ENCODE measurements around the gene ZFP36L1. TPM values are rescaled to one million over a fixed set of nuclear protein-coding genes. Genes with fewer than 3 reads are reported as not detected.

Gene ZFP36L1
- total and polyA plus RNA-seq, 2 of the 13 experiments (the other 11 are each of a cell fraction or from before 2014, with no cell fraction given) = 7.4 to 10.2 TPM

DNA sequence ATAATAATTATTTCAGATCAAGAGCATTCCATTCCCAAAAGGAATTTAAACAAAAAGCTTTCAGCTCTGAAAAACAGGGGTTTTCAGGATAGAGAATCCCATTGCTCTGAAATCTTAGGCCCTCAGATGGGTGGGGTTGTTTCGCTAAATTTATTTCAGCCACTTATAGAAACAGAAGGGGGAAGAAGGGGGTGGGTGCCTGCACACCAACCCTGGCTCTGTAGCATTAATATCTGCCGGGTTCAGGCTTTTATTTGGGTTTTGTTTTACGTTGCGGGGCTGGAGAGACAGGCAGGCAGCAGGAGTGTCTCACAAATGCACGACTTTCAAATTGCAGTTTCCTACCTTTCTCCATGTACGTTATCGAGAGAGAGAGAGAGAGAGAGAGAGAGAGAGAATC, 12.5 kb upstream of the ZFP36L1 start:
- H3K27me3 ChIP-seq (ENCODE audit: control insufficient read depth in 1 of 2, insufficient read depth in 2 of 2, low read length in 2 of 2) = no peaks in the 10 kb centered on the region; a peak in 1 of 5 replicates
- FAIRE-seq = no peak
- no peak overlapping the region for H3K27ac ChIP-seq (ENCODE audit: extremely low read length, insufficient read depth, low read length)
- TF ChIP-seq SP4 (CRISPR knock-in tag; IDR thresholded peaks at IDR 0.05) = no peak
- TF ChIP-seq ZNF841 (CRISPR knock-in tag; IDR thresholded peaks at IDR 0.05; ENCODE audit: borderline replicate concordance) = no peak
- TF ChIP-seq BHLHE40 (IDR thresholded peaks at IDR 0.05; ENCODE audit: low read length) = no peak
- no peak for TF ChIP-seq HMGA1 (CRISPR knock-in tag; conservative IDR thresholded peaks at IDR 0.05)
- TF ChIP-seq, protein P1, sequence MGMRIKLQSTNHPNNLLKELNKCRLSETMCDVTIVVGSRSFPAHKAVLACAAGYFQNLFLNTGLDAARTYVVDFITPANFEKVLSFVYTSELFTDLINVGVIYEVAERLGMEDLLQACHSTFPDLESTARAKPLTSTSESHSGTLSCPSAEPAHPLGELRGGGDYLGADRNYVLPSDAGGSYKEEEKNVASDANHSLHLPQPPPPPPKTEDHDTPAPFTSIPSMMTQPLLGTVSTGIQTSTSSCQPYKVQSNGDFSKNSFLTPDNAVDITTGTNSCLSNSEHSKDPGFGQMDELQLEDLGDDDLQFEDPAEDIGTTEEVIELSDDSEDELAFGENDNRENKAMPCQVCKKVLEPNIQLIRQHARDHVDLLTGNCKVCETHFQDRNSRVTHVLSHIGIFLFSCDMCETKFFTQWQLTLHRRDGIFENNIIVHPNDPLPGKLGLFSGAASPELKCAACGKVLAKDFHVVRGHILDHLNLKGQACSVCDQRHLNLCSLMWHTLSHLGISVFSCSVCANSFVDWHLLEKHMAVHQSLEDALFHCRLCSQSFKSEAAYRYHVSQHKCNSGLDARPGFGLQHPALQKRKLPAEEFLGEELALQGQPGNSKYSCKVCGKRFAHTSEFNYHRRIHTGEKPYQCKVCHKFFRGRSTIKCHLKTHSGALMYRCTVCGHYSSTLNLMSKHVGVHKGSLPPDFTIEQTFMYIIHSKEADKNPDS (CRISPR knock-in tag; IDR thresholded peaks at IDR 0.05) = no peak
- no peak for TF ChIP-seq TBL1XR1 (IDR thresholded peaks at IDR 0.05; ENCODE audit: borderline replicate concordance, low read length, partially characterized antibody)
- H3K4me3 ChIP-seq (replicated peaks in 1 of 3; ENCODE audit: insufficient read depth in 1 of 3, low read depth in 2 of 3, low read length in 3 of 3) = no peak overlapping the region
- no peak overlapping the region for H2AFZ ChIP-seq (ENCODE audit: low read length)
- H4K20me1 ChIP-seq (ENCODE audit: insufficient read depth, low read length) = no peaks in the 10 kb centered on the region
- H3K4me2 ChIP-seq (ENCODE audit: low read depth, low read length) = no peak overlapping the region
- no peak overlapping the region for H3K9ac ChIP-seq (ENCODE audit: insufficient read depth, low read depth, low read length)
- POLR2A ChIA-PET = interaction anchor here (1.3 kb wide), 1 partner anchor 207 kb away, joined by 3 read pairs; no protein-coding TSS in a partner anchor
- H3K4me1 ChIP-seq (ENCODE audit: insufficient read depth, low read length) = peaks cover 22% of the 10 kb centered on the region
- CTCF ChIA-PET (ENCODE audit: low intra/inter-chr PET ratio, low total read pairs) = no interaction called here
- no peaks in the 10 kb centered on the region for H3K79me2 ChIP-seq (ENCODE audit: insufficient read depth, low read length)
- ATAC-seq = no peak
- intact Hi-C loops (cut with micrococcal nuclease; ENCODE audit: unreplicated experiment) = no loop called here
- no TSS peak for BruUV-seq (replicated peaks)
- no peak for DNase-seq (ENCODE audit: low spot score)
- WGBS (ENCODE audit: low lambda C conversion rate) = 82% methylated on average over 7 of the region's 7 CpGs
- peaks cover 15% of the 10 kb centered on the region for H3K9me3 ChIP-seq (ENCODE audit: low read length)
- no peaks in the 10 kb centered on the region for H3K36me3 ChIP-seq (replicated peaks in 1 of 2; ENCODE audit: control insufficient read depth in 1 of 2, insufficient read depth in 2 of 2, low read length in 2 of 2)
- in situ Hi-C loops (cut with HindIII; ENCODE audit: extremely low pct_ligation_motif_present, low pct_unique_long_range_greater_than_20kb) = loop anchor here (25.0 kb wide), 1 partner anchor 1193 kb away; the partner anchor contains the start of genes ARG2 and PIGH

DNA sequence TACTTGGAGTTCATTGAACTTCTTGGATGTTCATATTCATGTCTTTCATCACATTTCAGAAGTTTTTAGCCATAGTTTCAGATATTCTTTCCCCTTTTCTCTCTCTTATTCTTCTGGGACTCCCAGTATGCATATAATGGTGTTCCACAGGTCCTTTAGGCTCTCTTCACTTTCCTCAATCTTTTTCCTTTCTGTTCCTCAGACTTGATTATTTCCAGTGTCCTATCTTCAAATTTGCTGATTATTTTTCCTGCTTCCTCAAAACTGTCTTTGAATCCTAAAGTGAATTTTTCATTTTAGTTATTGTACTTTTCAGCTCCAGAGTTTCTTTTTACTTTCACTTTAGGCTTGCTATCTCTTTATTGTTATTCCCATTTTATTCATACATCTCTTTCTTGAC, 8.8 kb upstream of the ZFP36L1 start:
- Histone ChIP-seq H2AFZ (ENCODE audit: low read length) (no peak overlapping the region), H3K4me3 (replicated peaks in 1 of 3; ENCODE audit: insufficient read depth in 1 of 3, low read depth in 2 of 3, low read length in 3 of 3) (no peak overlapping the region), H3K27ac (ENCODE audit: extremely low read length, insufficient read depth, low read length) (no peak overlapping the region), H3K4me2 (ENCODE audit: low read depth, low read length) (no peak overlapping the region), H3K27me3 (ENCODE audit: control insufficient read depth in 1 of 2, insufficient read depth in 2 of 2, low read length in 2 of 2) (no peaks in the 10 kb centered on the region; a peak in 1 of 5 replicates), H3K9ac (ENCODE audit: insufficient read depth, low read depth, low read length) (no peak overlapping the region), H4K20me1 (ENCODE audit: insufficient read depth, low read length) (no peaks in the 10 kb centered on the region), H3K9me3 (ENCODE audit: low read length) (peaks cover 15% of the 10 kb centered on the region), H3K4me1 (ENCODE audit: insufficient read depth, low read length) (peaks cover 21% of the 10 kb centered on the region), H3K36me3 (replicated peaks in 1 of 2; ENCODE audit: control insufficient read depth in 1 of 2, insufficient read depth in 2 of 2, low read length in 2 of 2) (no peaks in the 10 kb centered on the region), H3K79me2 (ENCODE audit: insufficient read depth, low read length) (no peaks in the 10 kb centered on the region)
- DNase-seq (ENCODE audit: low spot score) = no peak
- no peak for TF ChIP-seq ZNF761 (CRISPR knock-in tag; conservative IDR thresholded peaks at IDR 0.05)
- peak; percentile 99 for TF ChIP-seq ZNF709 (CRISPR knock-in tag; IDR thresholded peaks at IDR 0.05)
- peak; percentile 76 for TF ChIP-seq ZNF160 (CRISPR knock-in tag; IDR thresholded peaks at IDR 0.05)
- intact Hi-C loops (cut with micrococcal nuclease; ENCODE audit: unreplicated experiment) (no loop called here), in situ Hi-C loops (cut with HindIII; ENCODE audit: extremely low pct_ligation_motif_present, low pct_unique_long_range_greater_than_20kb) (loop anchor here (25.0 kb wide), 1 partner anchor 1189 kb away; the partner anchor contains the start of genes ARG2 and PIGH)
- FAIRE-seq = no peak
- ChIA-PET POLR2A (interaction anchor here (1.4 kb wide), 1 partner anchor 9 kb away, joined by 4 read pairs; the partner anchor contains the start of gene ZFP36L1), CTCF (ENCODE audit: low intra/inter-chr PET ratio, low total read pairs) (no interaction called here)
- BruUV-seq (replicated peaks) = no TSS peak
- ATAC-seq = no peak

All from HepG2 (cell line).